ENCODE measurements around the gene TMEM30A.

Gene TMEM30A

GRCh38 chr6:75263401-75263750, 21.2 kb downstream of the TMEM30A start:
- no peak for DNase-seq (ENCODE audit: low read depth in 2 of 2)

GRCh38 chr6:75262716-75263400, 21.7 kb downstream of the TMEM30A start:
- DNase-seq (ENCODE audit: low read depth in 2 of 2) = no peak

- no peak for DNase-seq (ENCODE audit: low read depth in 2 of 2)
Observed at GRCh38 chr6:75261299-75261698, 23.3 kb downstream of the TMEM30A start.

- DNase-seq (ENCODE audit: low read depth in 2 of 2) = no peak
Observed at GRCh38 chr6:75257343-75258087, 27.1 kb downstream of the TMEM30A start.

GRCh38 chr6:75250552-75250951, 34.0 kb downstream of the TMEM30A start:
- DNase-seq (ENCODE audit: low read depth in 2 of 2) = no peak

- DNase-seq (ENCODE audit: low read depth in 2 of 2) = no peak
Observed at GRCh38 chr6:75249837-75250236, 34.8 kb downstream of the TMEM30A start.

GRCh38 chr6:75246386-75246785, 38.2 kb downstream of the TMEM30A start:
- DNase-seq (ENCODE audit: low read depth in 2 of 2) = no peak

- DNase-seq (ENCODE audit: low read depth in 2 of 2) = no peak
Observed at GRCh38 chr6:75244063-75244584, 40.5 kb downstream of the TMEM30A start.

- peak; percentile 74 to 75 for DNase-seq (ENCODE audit: low read depth in 2 of 2)
Observed at GRCh38 chr6:75243333-75244062, 41.1 kb downstream of the TMEM30A start, which contains the start of gene COX7A2. TSS of gene COX7A2 (minus strand) at chr6:75243801. CDS start at chr6:75243734, 67 bp downstream.

- DNase-seq (ENCODE audit: low read depth in 2 of 2) = no peak
Observed at GRCh38 chr6:75236630-75237029, 48.0 kb downstream of the TMEM30A start.

GRCh38 chr6:75235271-75235670, 49.3 kb downstream of the TMEM30A start:
- DNase-seq (ENCODE audit: low read depth in 2 of 2) = no peak

GRCh38 chr6:75234126-75234865, 50.3 kb downstream of the TMEM30A start:
- no peak for DNase-seq (ENCODE audit: low read depth in 2 of 2)

- no peak for DNase-seq (ENCODE audit: low read depth in 2 of 2)
Observed at GRCh38 chr6:75233092-75233615, 51.4 kb downstream of the TMEM30A start.

GRCh38 chr6:75230484-75231325, 53.9 kb downstream of the TMEM30A start:
- no peak for DNase-seq (ENCODE audit: low read depth in 2 of 2)

GRCh38 chr6:75224303-75224926, 60.2 kb downstream of the TMEM30A start:
- DNase-seq (ENCODE audit: low read depth in 2 of 2) = no peak

- no peak for DNase-seq (ENCODE audit: low read depth in 2 of 2)
Observed at GRCh38 chr6:75223428-75223827, 61.2 kb downstream of the TMEM30A start.

GRCh38 chr6:75222261-75222660, 62.3 kb downstream of the TMEM30A start:
- no peak for DNase-seq (ENCODE audit: low read depth in 2 of 2)

- DNase-seq (ENCODE audit: low read depth in 2 of 2) = no peak
Observed at GRCh38 chr6:75221116-75221515, 63.5 kb downstream of the TMEM30A start.

GRCh38 chr6:75220357-75220756, 64.2 kb downstream of the TMEM30A start:
- DNase-seq (ENCODE audit: low read depth in 2 of 2) = no peak

GRCh38 chr6:75219263-75219662, 65.3 kb downstream of the TMEM30A start:
- DNase-seq (ENCODE audit: low read depth in 2 of 2) = no peak
